Stromal cell of bone marrow (primary cell): Measurements from ENCODE around the gene PCDHA1.
"Not testable (repeated sequence)": the region's sequence is repeated elsewhere in the genome, so short reads cannot be mapped to it uniquely, and the experiment has no call there.

Experiments used
- DNase-seq: peaks from one replicate; pipeline ENCODE4 v3.0.0-alpha.2; 2012; ENCODE audit warnings: low read depth

Gene PCDHA1

DNA sequence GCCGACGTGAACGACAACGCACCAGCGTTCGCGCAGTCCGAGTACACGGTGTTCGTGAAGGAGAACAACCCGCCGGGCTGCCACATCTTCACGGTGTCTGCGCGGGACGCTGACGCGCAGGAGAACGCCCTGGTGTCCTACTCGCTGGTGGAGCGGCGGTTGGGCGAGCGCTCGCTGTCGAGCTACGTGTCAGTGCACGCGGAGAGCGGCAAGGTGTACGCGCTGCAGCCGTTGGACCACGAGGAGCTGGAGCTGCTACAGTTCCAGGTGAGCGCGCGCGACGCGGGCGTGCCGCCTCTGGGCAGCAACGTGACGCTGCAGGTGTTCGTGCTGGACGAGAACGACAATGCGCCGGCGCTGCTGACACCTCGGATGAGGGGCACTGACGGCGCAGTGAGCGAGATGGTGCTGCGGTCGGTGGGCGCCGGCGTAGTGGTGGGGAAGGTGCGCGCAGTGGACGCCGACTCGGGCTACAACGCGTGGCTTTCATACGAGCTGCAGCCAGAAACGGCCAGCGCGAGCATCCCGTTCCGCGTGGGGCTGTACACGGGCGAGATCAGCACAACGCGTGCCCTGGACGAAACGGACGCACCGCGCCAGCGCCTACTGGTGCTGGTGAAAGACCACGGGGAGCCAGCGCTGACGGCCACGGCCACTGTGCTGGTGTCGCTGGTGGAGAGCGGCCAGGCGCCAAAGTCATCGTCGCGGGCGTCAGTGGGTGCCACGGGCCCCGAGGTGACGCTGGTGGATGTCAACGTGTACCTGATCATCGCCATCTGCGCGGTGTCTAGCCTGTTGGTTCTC is 64.1 kb downstream of the PCDHA1 start:
- not testable (repeated sequence) for DNase-seq

DNA sequence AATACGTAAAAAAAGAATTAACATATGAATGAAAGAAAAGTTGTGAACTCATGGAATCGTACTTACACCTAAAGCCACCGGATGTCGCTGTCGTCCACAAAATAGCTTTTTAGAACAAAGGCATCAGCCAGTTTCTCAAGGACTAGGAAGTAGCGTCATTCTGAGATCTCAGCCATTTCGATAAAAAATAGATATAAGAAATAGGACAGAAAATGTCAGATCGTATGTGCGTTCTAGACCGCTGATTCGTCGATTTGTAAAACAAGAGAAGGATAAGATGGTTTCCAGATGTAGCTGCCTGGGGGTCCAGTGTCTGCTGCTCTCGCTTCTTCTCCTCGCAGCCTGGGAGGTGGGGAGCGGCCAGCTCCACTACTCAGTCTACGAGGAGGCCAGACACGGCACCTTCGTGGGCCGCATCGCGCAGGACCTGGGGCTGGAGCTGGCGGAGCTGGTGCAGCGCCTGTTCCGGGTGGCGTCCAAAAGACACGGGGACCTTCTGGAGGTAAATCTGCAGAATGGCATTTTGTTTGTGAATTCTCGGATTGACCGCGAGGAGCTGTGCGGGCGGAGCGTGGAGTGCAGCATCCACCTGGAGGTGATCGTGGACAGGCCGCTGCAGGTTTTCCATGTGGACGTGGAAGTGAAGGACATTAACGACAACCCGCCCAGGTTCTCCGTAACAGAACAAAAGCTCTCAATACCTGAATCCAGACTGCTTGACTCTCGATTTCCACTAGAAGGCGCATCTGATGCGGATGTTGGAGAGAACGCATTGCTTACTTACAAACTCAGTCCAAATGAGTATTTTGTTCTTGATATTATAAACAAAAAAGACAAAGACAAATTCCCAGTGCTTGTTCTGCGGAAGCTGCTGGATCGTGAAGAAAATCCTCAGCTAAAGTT is 70.1 kb downstream of the PCDHA1 start, which contains the start of gene PCDHA10:
Gene PCDHA10, plus strand, starts transcription at position 126 of the 903 bp plus-strand sequence. Its CDS starts 152 bp downstream, at position 278.
- no peak for DNase-seq

DNA sequence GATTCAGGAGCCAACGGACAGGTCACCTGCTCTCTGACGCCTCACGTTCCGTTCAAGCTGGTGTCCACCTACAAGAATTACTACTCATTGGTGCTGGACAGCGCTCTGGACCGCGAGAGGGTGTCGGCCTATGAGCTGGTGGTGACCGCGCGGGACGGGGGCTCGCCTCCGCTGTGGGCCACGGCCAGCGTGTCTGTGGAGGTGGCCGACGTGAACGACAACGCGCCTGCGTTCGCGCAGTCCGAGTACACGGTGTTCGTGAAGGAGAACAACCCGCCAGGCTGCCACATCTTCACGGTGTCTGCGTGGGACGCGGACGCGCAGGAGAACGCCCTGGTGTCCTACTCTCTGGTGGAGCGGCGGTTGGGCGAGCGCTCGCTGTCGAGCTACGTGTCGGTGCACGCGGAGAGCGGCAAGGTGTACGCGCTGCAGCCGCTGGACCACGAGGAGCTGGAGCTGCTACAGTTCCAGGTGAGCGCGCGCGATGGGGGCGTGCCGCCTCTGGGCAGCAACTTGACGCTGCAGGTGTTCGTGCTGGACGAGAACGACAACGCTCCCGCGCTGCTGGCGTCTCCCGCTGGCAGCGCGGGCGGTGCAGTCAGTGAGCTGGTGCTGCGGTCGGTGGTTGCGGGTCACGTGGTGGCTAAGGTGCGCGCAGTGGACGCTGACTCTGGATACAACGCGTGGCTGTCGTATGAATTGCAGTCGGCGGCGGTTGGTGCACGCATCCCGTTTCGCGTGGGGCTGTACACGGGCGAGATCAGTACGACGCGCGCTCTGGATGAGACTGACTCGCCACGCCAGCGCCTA is 71.4 kb downstream of the PCDHA1 start:
- DNase-seq: no peak

DNA sequence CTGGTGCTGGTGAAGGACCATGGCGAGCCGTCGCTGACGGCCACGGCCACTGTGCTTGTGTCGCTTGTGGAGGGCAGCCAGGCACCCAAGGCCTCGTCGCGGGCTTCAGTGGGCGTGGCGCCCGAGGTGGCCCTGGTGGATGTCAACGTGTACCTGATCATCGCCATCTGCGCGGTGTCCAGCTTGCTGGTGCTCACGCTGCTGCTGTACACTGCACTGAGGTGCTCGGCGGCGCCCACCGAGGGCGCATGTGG is 72.0 kb downstream of the PCDHA1 start:
- no peak for DNase-seq

DNA sequence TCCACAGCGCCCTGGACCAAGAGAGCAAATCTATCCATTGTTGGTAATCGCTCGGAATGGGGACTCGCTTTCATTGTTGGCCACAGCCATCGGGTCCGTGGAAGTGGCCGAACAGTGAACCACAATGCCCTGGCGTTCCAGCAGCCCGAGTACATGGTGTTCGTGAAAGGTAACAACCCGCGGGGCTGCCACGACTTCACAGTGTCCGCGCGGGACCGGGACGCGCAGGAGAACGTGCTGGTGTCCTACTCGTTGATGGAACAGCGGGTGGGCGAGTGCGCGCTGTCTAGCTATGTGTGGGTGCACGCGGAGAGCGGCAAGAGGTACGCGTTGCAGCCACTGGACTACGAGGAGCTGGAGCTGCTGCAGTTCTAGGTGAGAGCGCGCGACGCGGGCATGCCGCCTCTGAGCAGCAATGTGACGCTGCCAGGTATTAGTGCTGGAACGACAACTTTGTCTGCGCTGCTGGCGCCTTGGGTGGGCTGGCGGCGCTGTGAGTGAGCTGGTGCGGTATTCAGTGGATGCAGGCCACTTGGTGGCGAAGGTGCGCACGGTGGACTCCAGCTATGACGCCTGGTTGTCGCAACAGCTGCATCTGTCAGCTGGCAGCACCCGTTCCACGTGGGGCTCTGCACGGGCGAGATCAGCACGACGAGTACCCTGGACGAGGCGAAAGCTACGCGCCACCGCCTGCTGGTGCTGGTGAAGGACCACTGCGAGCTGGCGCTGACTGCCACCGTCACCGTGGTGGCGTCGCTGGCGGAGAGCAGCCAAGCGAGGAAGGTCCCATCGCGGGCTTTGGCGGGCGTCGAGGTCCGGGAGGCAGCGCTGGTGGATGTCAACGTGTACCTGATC is 76.7 kb downstream of the PCDHA1 start:
- DNase-seq: no peak

DNA sequence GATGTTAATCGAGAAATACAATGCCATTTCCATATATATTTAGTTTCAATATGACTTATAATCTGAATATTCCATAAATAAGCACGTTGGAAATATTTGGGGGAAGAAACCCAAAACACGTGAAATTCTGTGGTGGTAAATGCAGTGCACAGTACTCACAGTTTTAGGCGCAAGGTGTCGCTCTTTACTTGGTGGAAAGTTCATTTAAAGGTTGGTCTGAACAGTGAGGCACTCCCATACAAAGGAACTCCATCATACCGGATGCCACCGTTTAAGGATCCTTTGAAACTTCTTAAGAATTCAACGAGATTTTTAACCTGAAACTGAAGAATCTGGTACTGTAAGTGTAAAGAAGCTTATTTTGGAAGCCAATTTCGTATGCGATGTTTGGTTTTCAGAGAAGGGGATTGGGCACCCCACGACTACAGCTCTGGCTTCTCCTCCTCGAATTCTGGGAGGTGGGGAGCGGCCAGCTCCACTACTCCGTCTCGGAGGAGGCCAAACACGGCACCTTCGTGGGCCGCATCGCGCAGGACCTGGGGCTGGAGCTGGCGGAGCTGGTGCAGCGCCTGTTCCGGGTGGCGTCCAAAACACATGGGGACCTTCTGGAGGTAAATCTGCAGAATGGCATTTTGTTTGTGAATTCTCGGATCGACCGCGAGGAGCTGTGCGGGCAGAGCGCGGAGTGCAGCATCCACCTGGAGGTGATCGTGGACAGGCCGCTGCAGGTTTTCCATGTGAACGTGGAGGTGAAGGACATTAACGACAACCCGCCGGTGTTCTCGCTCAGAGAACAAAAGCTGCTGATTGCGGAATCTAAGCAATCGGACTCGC is 83.0 kb downstream of the PCDHA1 start, which contains the start of gene PCDHA11:
Gene PCDHA11, plus strand, starts transcription at position 237 of the 834 bp plus-strand sequence. Its CDS starts 147 bp downstream, at position 384.
- DNase-seq: no peak

DNA sequence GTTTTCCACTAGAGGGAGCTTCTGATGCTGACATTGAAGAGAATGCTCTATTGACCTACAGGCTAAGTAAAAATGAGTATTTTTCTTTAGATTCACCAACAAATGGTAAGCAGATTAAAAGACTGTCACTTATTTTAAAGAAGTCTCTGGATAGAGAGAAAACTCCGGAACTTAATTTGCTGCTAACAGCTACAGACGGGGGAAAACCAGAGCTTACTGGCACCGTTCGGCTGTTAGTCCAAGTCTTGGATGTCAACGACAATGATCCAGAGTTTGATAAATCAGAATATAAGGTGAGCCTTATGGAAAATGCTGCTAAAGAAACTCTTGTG is 83.6 kb downstream of the PCDHA1 start:
- DNase-seq: no peak

DNA sequence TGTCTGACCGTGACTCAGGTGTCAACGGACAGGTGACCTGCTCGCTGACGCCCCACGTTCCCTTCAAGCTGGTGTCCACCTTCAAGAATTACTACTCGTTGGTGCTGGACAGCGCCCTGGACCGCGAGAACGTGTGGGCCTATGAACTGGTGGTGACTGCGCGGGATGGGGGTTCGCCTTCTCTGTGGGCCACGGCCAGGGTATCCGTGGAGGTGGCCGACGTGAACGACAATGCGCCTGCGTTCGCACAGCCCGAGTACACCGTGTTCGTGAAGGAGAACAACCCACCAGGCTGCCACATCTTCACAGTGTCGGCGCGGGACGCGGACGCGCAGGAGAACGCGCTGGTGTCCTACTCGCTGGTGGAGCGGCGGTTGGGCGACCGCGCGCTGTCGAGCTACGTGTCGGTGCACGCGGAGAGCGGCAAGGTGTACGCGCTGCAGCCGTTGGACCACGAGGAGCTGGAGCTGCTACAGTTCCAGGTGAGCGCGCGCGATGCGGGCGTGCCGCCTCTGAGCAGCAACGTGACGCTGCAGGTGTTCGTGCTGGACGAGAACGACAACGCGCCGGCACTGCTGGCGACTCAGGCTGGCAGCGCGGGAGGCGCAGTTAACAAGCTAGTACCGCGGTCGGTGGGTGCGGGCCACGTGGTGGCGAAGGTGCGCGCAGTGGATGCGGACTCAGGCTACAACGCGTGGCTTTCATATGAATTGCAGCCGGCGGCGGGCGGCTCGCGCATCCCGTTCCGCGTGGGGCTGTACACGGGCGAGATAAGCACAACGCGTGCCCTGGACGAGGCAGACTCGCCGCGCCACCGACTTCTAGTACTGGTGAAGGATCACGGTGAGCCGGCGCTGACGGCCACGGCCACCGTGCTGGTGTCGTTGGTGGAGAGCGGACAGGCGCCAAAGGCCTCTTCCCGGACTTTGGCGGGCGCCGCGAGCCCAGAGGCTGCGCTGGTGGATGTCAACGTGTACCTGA is 84.6 kb downstream of the PCDHA1 start:
- no peak for DNase-seq

DNA sequence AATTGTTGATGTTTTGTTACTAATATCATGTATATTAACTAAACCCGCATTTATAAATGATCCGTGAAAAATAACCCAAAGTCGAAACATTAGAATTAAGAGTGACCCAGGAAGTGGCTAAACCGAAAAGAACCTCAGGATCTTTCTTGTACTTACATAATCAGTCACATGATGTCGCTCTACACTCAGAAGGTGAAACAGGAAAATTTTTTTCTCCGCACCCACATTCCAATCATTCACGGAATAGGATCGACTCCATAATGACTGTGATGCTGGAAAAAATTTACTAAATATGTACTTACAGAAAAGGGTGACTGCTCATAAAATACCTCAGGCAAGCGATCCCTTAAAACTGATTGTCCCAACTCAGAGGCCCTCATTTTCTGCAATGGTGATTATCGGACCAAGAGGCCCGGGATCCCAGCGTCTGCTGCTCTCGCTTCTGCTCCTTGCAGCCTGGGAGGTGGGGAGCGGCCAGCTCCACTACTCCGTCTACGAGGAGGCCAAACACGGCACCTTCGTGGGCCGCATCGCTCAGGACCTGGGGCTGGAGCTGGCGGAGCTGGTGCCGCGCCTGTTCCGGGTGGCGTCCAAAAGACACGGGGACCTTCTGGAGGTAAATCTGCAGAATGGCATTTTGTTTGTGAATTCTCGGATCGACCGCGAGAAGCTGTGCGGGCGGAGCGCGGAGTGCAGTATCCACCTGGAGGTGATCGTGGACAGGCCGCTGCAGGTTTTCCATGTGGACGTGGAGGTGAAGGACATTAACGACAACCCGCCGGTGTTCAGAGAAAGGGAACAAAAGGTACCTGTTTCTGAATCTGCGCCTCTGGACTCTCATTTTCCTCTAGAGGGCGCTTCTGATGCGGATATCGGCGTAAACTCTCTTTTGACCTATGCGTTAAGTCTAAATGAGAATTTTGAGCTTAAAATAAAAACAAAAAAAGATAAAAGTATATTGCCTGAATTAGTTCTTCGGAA is 89.4 kb downstream of the PCDHA1 start, which contains the start of gene PCDHA12:
Gene PCDHA12, plus strand, starts transcription at position 224 of the 981 bp plus-strand sequence. Its CDS starts 165 bp downstream, at position 389.
- DNase-seq: no peak

DNA sequence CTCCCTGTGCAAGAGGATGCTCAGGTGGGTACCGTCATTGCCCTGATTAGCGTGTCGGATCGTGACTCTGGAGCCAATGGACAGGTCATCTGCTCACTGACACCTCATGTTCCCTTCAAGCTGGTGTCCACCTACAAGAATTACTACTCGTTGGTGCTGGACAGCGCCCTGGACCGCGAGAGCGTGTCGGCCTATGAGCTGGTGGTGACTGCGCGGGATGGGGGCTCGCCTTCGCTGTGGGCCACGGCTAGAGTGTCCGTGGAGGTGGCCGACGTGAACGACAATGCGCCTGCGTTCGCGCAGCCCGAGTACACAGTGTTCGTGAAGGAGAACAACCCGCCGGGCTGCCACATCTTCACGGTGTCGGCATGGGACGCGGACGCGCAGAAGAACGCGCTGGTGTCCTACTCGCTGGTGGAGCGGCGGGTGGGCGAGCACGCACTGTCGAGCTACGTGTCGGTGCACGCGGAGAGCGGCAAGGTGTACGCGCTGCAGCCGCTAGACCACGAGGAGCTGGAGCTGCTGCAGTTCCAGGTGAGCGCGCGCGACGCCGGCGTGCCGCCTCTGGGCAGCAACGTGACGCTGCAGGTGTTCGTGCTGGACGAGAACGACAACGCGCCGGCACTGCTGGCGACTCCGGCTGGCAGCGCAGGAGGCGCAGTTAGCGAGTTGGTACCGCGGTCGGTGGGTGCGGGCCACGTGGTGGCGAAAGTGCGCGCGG is 90.8 kb downstream of the PCDHA1 start:
- DNase-seq: not testable (repeated sequence)

DNA sequence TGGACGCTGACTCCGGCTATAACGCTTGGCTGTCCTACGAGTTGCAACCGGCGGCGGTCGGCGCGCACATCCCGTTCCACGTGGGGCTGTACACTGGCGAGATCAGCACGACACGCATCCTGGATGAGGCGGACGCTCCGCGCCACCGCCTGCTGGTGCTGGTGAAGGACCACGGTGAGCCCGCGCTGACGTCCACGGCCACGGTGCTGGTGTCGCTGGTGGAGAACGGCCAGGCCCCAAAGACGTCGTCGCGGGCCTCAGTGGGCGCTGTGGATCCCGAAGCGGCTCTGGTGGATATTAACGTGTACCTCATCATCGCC is 91.3 kb downstream of the PCDHA1 start:
- no peak for DNase-seq

DNA sequence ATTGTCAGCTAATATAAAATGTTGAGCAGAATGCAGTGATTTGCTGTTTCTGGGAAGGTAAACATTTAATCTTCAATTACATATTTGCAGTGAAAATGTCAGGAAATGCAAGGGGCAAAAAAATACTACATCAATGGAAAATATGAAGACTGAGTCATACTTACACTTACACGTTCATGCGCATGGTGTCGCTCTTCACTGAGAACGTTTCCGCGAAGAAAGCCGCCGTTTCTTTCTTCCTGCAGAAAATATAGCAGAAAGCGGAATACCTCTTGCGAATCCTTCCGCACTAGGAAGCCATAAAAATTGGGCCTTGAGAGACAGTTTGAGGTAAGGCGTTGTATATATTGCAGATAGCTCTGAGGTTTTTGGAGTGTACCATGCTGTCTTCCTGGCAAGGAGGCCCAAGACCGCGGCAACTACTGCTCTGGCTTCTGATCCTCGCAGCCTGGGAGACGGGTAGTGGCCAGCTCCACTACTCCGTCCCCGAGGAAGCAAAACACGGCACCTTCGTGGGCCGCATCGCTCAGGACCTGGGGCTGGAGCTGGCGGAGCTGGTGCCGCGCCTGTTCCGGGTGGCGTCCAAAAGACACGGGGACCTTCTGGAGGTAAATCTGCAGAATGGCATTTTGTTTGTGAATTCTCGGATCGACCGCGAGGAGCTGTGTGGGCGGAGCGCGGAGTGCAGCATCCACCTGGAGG is 96.1 kb downstream of the PCDHA1 start, which contains the start of gene PCDHA13:
Gene PCDHA13, plus strand, starts transcription at position 236 of the 702 bp plus-strand sequence. Its CDS starts 145 bp downstream, at position 381.
- DNase-seq: no peak

DNA sequence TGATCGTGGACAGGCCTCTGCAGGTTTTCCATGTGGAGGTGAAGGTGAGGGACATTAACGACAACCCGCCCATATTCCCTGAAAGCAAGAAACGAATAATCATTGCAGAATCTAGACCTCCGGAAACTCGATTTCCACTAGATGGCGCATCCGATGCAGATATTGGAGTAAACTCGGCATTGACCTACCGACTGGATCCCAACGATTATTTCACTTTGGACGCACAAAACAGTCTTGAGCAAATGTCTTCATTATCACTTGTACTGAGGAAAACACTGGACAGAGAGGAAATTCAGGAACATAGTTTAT is 96.6 kb downstream of the PCDHA1 start:
- DNase-seq: no peak

DNA sequence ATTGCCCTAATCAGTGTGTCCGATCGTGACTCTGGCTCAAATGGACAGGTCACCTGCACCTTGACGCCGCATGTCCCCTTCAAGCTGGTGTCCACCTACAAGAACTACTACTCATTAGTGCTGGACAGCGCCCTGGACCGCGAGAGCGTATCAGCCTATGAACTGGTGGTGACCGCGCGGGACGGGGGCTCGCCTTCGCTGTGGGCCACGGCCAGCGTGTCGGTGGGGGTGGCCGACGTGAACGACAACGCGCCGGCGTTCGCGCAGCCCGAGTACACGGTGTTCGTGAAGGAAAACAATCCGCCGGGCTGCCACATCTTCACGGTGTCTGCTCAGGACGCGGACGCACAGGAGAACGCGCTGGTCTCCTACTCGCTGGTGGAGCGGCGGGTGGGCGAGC is 97.4 kb downstream of the PCDHA1 start:
- DNase-seq: no peak

DNA sequence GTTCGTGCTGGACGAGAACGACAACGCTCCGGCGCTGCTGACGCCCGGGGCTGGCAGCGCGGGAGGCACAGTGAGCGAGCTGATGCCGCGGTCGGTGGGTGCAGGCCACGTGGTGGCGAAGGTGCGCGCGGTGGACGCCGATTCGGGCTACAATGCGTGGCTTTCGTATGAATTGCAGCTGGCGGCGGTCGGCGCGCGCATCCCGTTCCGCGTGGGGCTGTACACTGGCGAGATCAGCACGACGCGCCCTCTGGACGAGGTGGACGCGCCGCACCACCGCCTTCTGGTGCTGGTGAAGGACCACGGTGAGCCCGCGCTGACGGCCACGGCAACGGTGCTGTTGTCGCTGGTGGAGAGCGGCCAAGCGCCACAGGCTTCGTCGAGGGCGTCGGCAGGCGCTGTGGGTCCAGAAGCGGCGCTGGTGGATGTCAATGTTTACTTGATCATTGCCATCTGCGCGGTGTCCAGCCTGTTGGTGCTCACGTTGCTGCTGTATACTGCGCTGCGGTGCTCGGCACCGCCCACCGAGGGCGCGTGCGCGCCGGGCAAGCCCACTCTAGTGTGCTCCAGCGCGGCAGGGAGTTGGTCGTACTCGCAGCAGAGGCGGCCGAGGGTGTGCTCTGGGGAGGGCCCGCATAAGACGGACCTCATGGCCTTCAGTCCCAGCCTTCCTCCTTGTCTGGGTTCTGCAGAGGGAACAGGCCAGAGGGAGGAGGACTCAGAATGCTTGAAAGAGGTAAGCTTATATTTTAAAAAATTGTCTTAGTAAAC is 98.2 kb downstream of the PCDHA1 start:
- DNase-seq: no peak

DNA sequence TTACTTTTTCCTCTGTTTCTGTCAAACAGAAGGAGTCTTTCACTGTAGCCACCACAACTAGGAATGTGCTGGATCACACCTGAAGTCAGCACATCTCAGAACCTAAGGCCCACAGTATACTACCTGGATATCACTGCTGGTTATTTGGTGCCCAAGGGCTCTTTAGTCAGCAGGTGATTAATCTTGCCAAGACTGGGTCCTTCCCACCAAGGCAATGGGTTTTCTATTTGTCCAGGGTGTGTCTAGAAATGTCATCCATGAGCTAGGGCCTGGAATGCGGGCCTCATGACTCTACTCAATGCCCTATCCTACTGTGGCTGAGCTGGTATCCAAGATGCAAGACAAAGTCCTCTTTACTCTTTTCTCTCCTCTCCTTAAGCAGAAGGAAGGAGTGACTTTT is 130.4 kb downstream of the PCDHA1 start:
- DNase-seq: no peak
